GM12872 (cell line): ENCODE measurements around the gene RNF208.

Experiments
- CTCF ChIP-seq: IDR thresholded peaks from 3 replicates; pipeline ENCODE4 v1.5.1; 2011; ENCODE audit warnings: low read depth, mild to moderate bottlenecking, low read length, moderate library complexity; ENCODE audit not compliant: insufficient read depth

Gene RNF208

GRCh38 chr9:137201205-137201868 lies 20.7 kb downstream of the RNF208 start:
- no peak for TF ChIP-seq CTCF

- TF ChIP-seq CTCF: no peak
Observed at GRCh38 chr9:137200311-137201204, 21.5 kb downstream of the RNF208 start, which contains the start of gene TPRN. TPRN (minus strand) TSS chr9:137200741; CDS start chr9:137200711, 30 bp downstream.

- TF ChIP-seq CTCF: no peak
Observed at GRCh38 chr9:137199411-137200121, 22.5 kb downstream of the RNF208 start.

- TF ChIP-seq CTCF: no peak
Observed at GRCh38 chr9:137198902-137199283, 23.1 kb downstream of the RNF208 start.

GRCh38 chr9:137198051-137198901 lies 23.8 kb downstream of the RNF208 start:
- no peak for TF ChIP-seq CTCF

GRCh38 chr9:137195525-137196220 lies 26.4 kb downstream of the RNF208 start:
- no peak for TF ChIP-seq CTCF
